Activated T-cell treated with anti-CD3 and anti-CD28 coated beads, Interleukin-2, amount 50 U/mL, for 48 hours (primary cell): ENCODE data around the gene PDS5B.
"Not testable (repeated sequence)": the region's sequence is repeated elsewhere in the genome, so short reads cannot be mapped to it uniquely, and the experiment has no call there.

Experiments used
- DNase-seq, 2 experiments: peaks; one replicate each; pipeline ENCODE4 v3.0.0-alpha.2; 2020

PDS5B gene

GRCh38 chr13:32660227-32660626 is 74.0 kb downstream of the PDS5B start:
- DNase-seq = no peak

GRCh38 chr13:32661685-32662084 is 75.4 kb downstream of the PDS5B start:
- no peak for DNase-seq

- no peak for DNase-seq
Measured at GRCh38 chr13:32663660-32664059, 77.4 kb downstream of the PDS5B start.

- DNase-seq = no peak
Measured at GRCh38 chr13:32666990-32667571, 80.8 kb downstream of the PDS5B start.

- DNase-seq = no peak
Measured at GRCh38 chr13:32669030-32669646, 82.9 kb downstream of the PDS5B start.

GRCh38 chr13:32674503-32674902 is 88.3 kb downstream of the PDS5B start:
- DNase-seq = no peak

- DNase-seq = no peak
Measured at GRCh38 chr13:32676242-32676641, 90.0 kb downstream of the PDS5B start.

- no peak for DNase-seq
Measured at GRCh38 chr13:32682130-32682529, 95.9 kb downstream of the PDS5B start.

- DNase-seq = no peak
Measured at GRCh38 chr13:32682740-32683139, 96.5 kb downstream of the PDS5B start.

- no peak for DNase-seq
Measured at GRCh38 chr13:32687275-32687674, 101.0 kb downstream of the PDS5B start.

- DNase-seq = no peak
Measured at GRCh38 chr13:32695602-32696250, 109.5 kb downstream of the PDS5B start.

- no peak for DNase-seq
Measured at GRCh38 chr13:32707471-32707870, 121.2 kb downstream of the PDS5B start.

GRCh38 chr13:32713397-32713796 is 127.1 kb downstream of the PDS5B start:
- DNase-seq = no peak

GRCh38 chr13:32716201-32716600 is 129.9 kb downstream of the PDS5B start:
- DNase-seq = not testable (repeated sequence)

GRCh38 chr13:32720026-32720425 is 133.8 kb downstream of the PDS5B start:
- DNase-seq = no peak

- not testable (repeated sequence) for DNase-seq
Measured at GRCh38 chr13:32721131-32722034, 135.1 kb downstream of the PDS5B start.

GRCh38 chr13:32722340-32722739 is 136.1 kb downstream of the PDS5B start:
- no peak for DNase-seq

- DNase-seq = no peak
Measured at GRCh38 chr13:32723987-32724386, 137.7 kb downstream of the PDS5B start.

- no peak for DNase-seq
Measured at GRCh38 chr13:32726374-32727037, 140.3 kb downstream of the PDS5B start.

GRCh38 chr13:32728327-32728726 is 142.1 kb downstream of the PDS5B start:
- no peak for DNase-seq

- DNase-seq = not testable (repeated sequence)
Measured at GRCh38 chr13:32729097-32729496, 142.8 kb downstream of the PDS5B start.

- DNase-seq = no peak
Measured at GRCh38 chr13:32731074-32731473, 144.8 kb downstream of the PDS5B start.

- no peak for DNase-seq
Measured at GRCh38 chr13:32731576-32731975, 145.3 kb downstream of the PDS5B start.
